ENCODE measurements around the gene KIAA0753.

The KIAA0753 gene

GRCh38 chr17:6641247-6641863 lies 844 bp upstream of the KIAA0753 start:
- DNase-seq (ENCODE audit: low spot score), result no peak

- no peak for DNase-seq (ENCODE audit: low spot score)
Measured at GRCh38 chr17:6639586-6640535, 650 bp downstream of the KIAA0753 start.

GRCh38 chr17:6639014-6639585 lies 1.4 kb downstream of the KIAA0753 start:
- DNase-seq (ENCODE audit: low spot score), result no peak

- DNase-seq (ENCODE audit: low spot score), result no peak
Measured at GRCh38 chr17:6638046-6638908, 2.2 kb downstream of the KIAA0753 start.

GRCh38 chr17:6637458-6637840 lies 3.1 kb downstream of the KIAA0753 start:
- no peak for DNase-seq (ENCODE audit: low spot score)

- no peak for DNase-seq (ENCODE audit: low spot score)
Measured at GRCh38 chr17:6636616-6637457, 3.7 kb downstream of the KIAA0753 start.

GRCh38 chr17:6636105-6636504 lies 4.4 kb downstream of the KIAA0753 start:
- DNase-seq (ENCODE audit: low spot score), result no peak

GRCh38 chr17:6633263-6633662 lies 7.2 kb downstream of the KIAA0753 start:
- no peak for DNase-seq (ENCODE audit: low spot score)

GRCh38 chr17:6632530-6632929 lies 8.0 kb downstream of the KIAA0753 start:
- no peak for DNase-seq (ENCODE audit: low spot score)

- DNase-seq (ENCODE audit: low spot score), result no peak
Measured at GRCh38 chr17:6630390-6630789, 10.1 kb downstream of the KIAA0753 start.

- no peak for DNase-seq (ENCODE audit: low spot score)
Measured at GRCh38 chr17:6627019-6627418, 13.5 kb downstream of the KIAA0753 start.

GRCh38 chr17:6626616-6627015 lies 13.9 kb downstream of the KIAA0753 start:
- no peak for DNase-seq (ENCODE audit: low spot score)

GRCh38 chr17:6623941-6624340 lies 16.6 kb downstream of the KIAA0753 start:
- DNase-seq (ENCODE audit: low spot score), result no peak

- DNase-seq (ENCODE audit: low spot score), result no peak
Measured at GRCh38 chr17:6611231-6611630, 29.3 kb downstream of the KIAA0753 start.

- no peak for DNase-seq (ENCODE audit: low spot score)
Measured at GRCh38 chr17:6610011-6610410, 30.5 kb downstream of the KIAA0753 start.

GRCh38 chr17:6608321-6608720 lies 32.2 kb downstream of the KIAA0753 start:
- no peak for DNase-seq (ENCODE audit: low spot score)

GRCh38 chr17:6605142-6605541 lies 35.4 kb downstream of the KIAA0753 start:
- DNase-seq (ENCODE audit: low spot score), result no peak

- DNase-seq (ENCODE audit: low spot score), result peak; percentile 11
Measured at GRCh38 chr17:6603744-6604325, 36.7 kb downstream of the KIAA0753 start.

- no peak for DNase-seq (ENCODE audit: low spot score)
Measured at GRCh38 chr17:6602141-6602540, 38.4 kb downstream of the KIAA0753 start.

- DNase-seq (ENCODE audit: low spot score), result no peak
Measured at GRCh38 chr17:6599364-6599763, 41.1 kb downstream of the KIAA0753 start.

GRCh38 chr17:6597727-6598126 lies 42.8 kb downstream of the KIAA0753 start:
- DNase-seq (ENCODE audit: low spot score), result no peak

All from COLO829 (cell line).